GM19372 (cell line): ENCODE measurements around the gene KCND3.
"Not testable (repeated sequence)": the region's sequence is repeated elsewhere in the genome, so short reads cannot be mapped to it uniquely, and the experiment has no call there.

ENCODE experiments used
- ATAC-seq: cut with Tn5 transposase; IDR thresholded peaks from one replicate; pipeline ENCODE4 v1.9.1; 2021; ENCODE audit warnings: mild to moderate bottlenecking, low read depth, moderate library complexity; ENCODE audit not compliant: unreplicated experiment

KCND3 gene

GRCh38 chr1:111754984-111755330 is 234.5 kb downstream of the KCND3 start:
- peak; percentile 6 for ATAC-seq

GRCh38 chr1:111751906-111752575 is 237.4 kb downstream of the KCND3 start:
- no peak for ATAC-seq

GRCh38 chr1:111750856-111751255 is 238.6 kb downstream of the KCND3 start:
- no peak for ATAC-seq

- no peak for ATAC-seq
Measured at GRCh38 chr1:111749628-111750027, 239.8 kb downstream of the KCND3 start.

- no peak for ATAC-seq
Measured at GRCh38 chr1:111747947-111748346, 241.5 kb downstream of the KCND3 start.

- ATAC-seq, result no peak
Measured at GRCh38 chr1:111747282-111747734, 242.2 kb downstream of the KCND3 start.

- ATAC-seq, result no peak
Measured at GRCh38 chr1:111746614-111746999, 242.9 kb downstream of the KCND3 start.

- no peak for ATAC-seq
Measured at GRCh38 chr1:111745675-111746613, 243.5 kb downstream of the KCND3 start.

GRCh38 chr1:111743679-111744101 is 245.8 kb downstream of the KCND3 start:
- ATAC-seq, result no peak

- ATAC-seq, result no peak
Measured at GRCh38 chr1:111742938-111743549, 246.4 kb downstream of the KCND3 start.

- ATAC-seq, result not testable (repeated sequence)
Measured at GRCh38 chr1:111742292-111742691, 247.2 kb downstream of the KCND3 start.

- ATAC-seq, result no peak
Measured at GRCh38 chr1:111739925-111740765, 249.3 kb downstream of the KCND3 start.

- peak; percentile 81 for ATAC-seq
Measured at GRCh38 chr1:111739194-111739924, 250.1 kb downstream of the KCND3 start, which contains the start of gene INKA2. TSS of gene INKA2 (minus strand) at chr1:111739395. CDS start at chr1:111739242, 153 bp downstream.

- peak; percentile 39 for ATAC-seq
Measured at GRCh38 chr1:111738436-111739193, 250.9 kb downstream of the KCND3 start.

- ATAC-seq, result no peak
Measured at GRCh38 chr1:111738133-111738435, 251.4 kb downstream of the KCND3 start.

- no peak for ATAC-seq
Measured at GRCh38 chr1:111737216-111738132, 252.0 kb downstream of the KCND3 start.

GRCh38 chr1:111736548-111737215 is 252.8 kb downstream of the KCND3 start:
- ATAC-seq, result no peak
